ENCODE data around the gene MNX1. TPM values are rescaled to one million over a fixed set of nuclear protein-coding genes. Genes with fewer than 3 reads are reported as not detected.

The MNX1 gene
- total RNA-seq, 1 donor from 2014 or later, result 0.09 TPM

GRCh38 chr7:157024716-157025115 lies 14.3 kb upstream of the MNX1 start:
- intact Hi-C loops (cut with micrococcal nuclease), result no loop called here
- Mint-ChIP-seq H3K4me1 (ENCODE audit: low read depth) (no peaks in the 10 kb centered on the region), H3K4me3 (ENCODE audit: low read depth) (no peak overlapping the region), H3K36me3 (ENCODE audit: low read depth) (no peaks in the 10 kb centered on the region), H3K27me3 (ENCODE audit: low read depth) (peaks cover 69% of the 10 kb centered on the region), H3K9me3 (no peaks in the 10 kb centered on the region), H3K27ac (no peak overlapping the region)
- no peak for DNase-seq (ENCODE audit: low spot score)

- peaks cover 75% of the 10 kb centered on the region for H3K27me3 Mint-ChIP-seq (ENCODE audit: low read depth)
- no peak for DNase-seq (ENCODE audit: low spot score)
- peaks cover 2% of the 10 kb centered on the region for H3K4me1 Mint-ChIP-seq (ENCODE audit: low read depth)
- intact Hi-C loops (cut with micrococcal nuclease), result no loop called here
- H3K36me3 Mint-ChIP-seq (ENCODE audit: low read depth), result no peaks in the 10 kb centered on the region
- H3K4me3 Mint-ChIP-seq (ENCODE audit: low read depth), result no peak overlapping the region
- H3K9me3 Mint-ChIP-seq, result no peaks in the 10 kb centered on the region
- no peak overlapping the region for H3K27ac Mint-ChIP-seq
Observed at GRCh38 chr7:157023589-157023905, 13.1 kb upstream of the MNX1 start.

GRCh38 chr7:157022681-157023588 lies 12.5 kb upstream of the MNX1 start:
- Mint-ChIP-seq H3K9me3 (no peaks in the 10 kb centered on the region), H3K4me3 (ENCODE audit: low read depth) (no peak overlapping the region), H3K4me1 (ENCODE audit: low read depth) (peaks cover 2% of the 10 kb centered on the region), H3K27me3 (ENCODE audit: low read depth) (peaks cover 75% of the 10 kb centered on the region), H3K36me3 (ENCODE audit: low read depth) (no peaks in the 10 kb centered on the region), H3K27ac (no peak overlapping the region)
- intact Hi-C loops (cut with micrococcal nuclease), result no loop called here
- DNase-seq (ENCODE audit: low spot score), result no peak

- H3K4me3 Mint-ChIP-seq (ENCODE audit: low read depth), result no peak overlapping the region
Observed at GRCh38 chr7:157021871-157022680, 11.6 kb upstream of the MNX1 start.

GRCh38 chr7:157021071-157021870 lies 10.8 kb upstream of the MNX1 start:
- H3K27me3 Mint-ChIP-seq (ENCODE audit: low read depth), result peaks cover 76% of the 10 kb centered on the region
- H3K4me1 Mint-ChIP-seq (ENCODE audit: low read depth), result peaks cover 8% of the 10 kb centered on the region
- no peak overlapping the region for H3K4me3 Mint-ChIP-seq (ENCODE audit: low read depth)
- no peaks in the 10 kb centered on the region for H3K36me3 Mint-ChIP-seq (ENCODE audit: low read depth)
- H3K9me3 Mint-ChIP-seq, result no peaks in the 10 kb centered on the region
- no peak for DNase-seq (ENCODE audit: low spot score)
- no peak overlapping the region for H3K27ac Mint-ChIP-seq
- intact Hi-C loops (cut with micrococcal nuclease), result loop anchor here (2.0 kb wide), 1 partner anchor 16 kb away; no protein-coding TSS in a partner anchor

More at GRCh38 chr7:157021871-157022680, 11.6 kb upstream of the MNX1 start:
- Mint-ChIP-seq H3K27me3 (ENCODE audit: low read depth) (peaks cover 76% of the 10 kb centered on the region), H3K27ac (no peak overlapping the region), H3K4me1 (ENCODE audit: low read depth) (peaks cover 2% of the 10 kb centered on the region), H3K36me3 (ENCODE audit: low read depth) (no peaks in the 10 kb centered on the region), H3K9me3 (no peaks in the 10 kb centered on the region)
- intact Hi-C loops (cut with micrococcal nuclease), result loop anchor here (2.0 kb wide), 1 partner anchor 17 kb away; no protein-coding TSS in a partner anchor
- no peak for DNase-seq (ENCODE audit: low spot score)

GRCh38 chr7:157020514-157021070 lies 10.1 kb upstream of the MNX1 start:
- no peak for DNase-seq (ENCODE audit: low spot score)
- H3K27me3 Mint-ChIP-seq (ENCODE audit: low read depth), result peaks cover 77% of the 10 kb centered on the region
- H3K36me3 Mint-ChIP-seq (ENCODE audit: low read depth), result no peaks in the 10 kb centered on the region
- H3K27ac Mint-ChIP-seq, result no peak overlapping the region
- H3K4me1 Mint-ChIP-seq (ENCODE audit: low read depth), result peaks cover 12% of the 10 kb centered on the region
- no peak overlapping the region for H3K4me3 Mint-ChIP-seq (ENCODE audit: low read depth)
- intact Hi-C loops (cut with micrococcal nuclease), result loop anchor here (2.0 kb wide), 1 partner anchor 16 kb away; no protein-coding TSS in a partner anchor
- no peaks in the 10 kb centered on the region for H3K9me3 Mint-ChIP-seq

- H3K9me3 Mint-ChIP-seq, result no peaks in the 10 kb centered on the region
- peaks cover 12% of the 10 kb centered on the region for H3K4me1 Mint-ChIP-seq (ENCODE audit: low read depth)
- no peak overlapping the region for H3K27ac Mint-ChIP-seq
- peaks cover 76% of the 10 kb centered on the region for H3K27me3 Mint-ChIP-seq (ENCODE audit: low read depth)
- no peak overlapping the region for H3K4me3 Mint-ChIP-seq (ENCODE audit: low read depth)
- no peaks in the 10 kb centered on the region for H3K36me3 Mint-ChIP-seq (ENCODE audit: low read depth)
- intact Hi-C loops (cut with micrococcal nuclease), result loop anchor here (2.0 to 5.0 kb wide), 2 partner anchors 15 to 1563 kb away; partner anchors contain the start of gene EN2
- no peak for DNase-seq (ENCODE audit: low spot score)
Observed at GRCh38 chr7:157019718-157020451, 9.4 kb upstream of the MNX1 start.

GRCh38 chr7:157018997-157019608 lies 8.6 kb upstream of the MNX1 start:
- H3K27ac Mint-ChIP-seq, result peak overlapping the region; percentile 67
- H3K36me3 Mint-ChIP-seq (ENCODE audit: low read depth), result no peaks in the 10 kb centered on the region
- peaks cover 12% of the 10 kb centered on the region for H3K4me1 Mint-ChIP-seq (ENCODE audit: low read depth)
- H3K9me3 Mint-ChIP-seq, result no peaks in the 10 kb centered on the region
- intact Hi-C loops (cut with micrococcal nuclease), result loop anchor here (5.0 kb wide), 1 partner anchor 1562 kb away; the partner anchor contains the start of gene EN2
- H3K4me3 Mint-ChIP-seq (ENCODE audit: low read depth), result peak overlapping the region; percentile 37
- no peak for DNase-seq (ENCODE audit: low spot score)
- peaks cover 76% of the 10 kb centered on the region for H3K27me3 Mint-ChIP-seq (ENCODE audit: low read depth)

GRCh38 chr7:157018328-157018996 lies 8.0 kb upstream of the MNX1 start:
- Mint-ChIP-seq H3K9me3 (no peaks in the 10 kb centered on the region), H3K36me3 (ENCODE audit: low read depth) (no peaks in the 10 kb centered on the region), H3K27ac (no peak overlapping the region), H3K4me3 (ENCODE audit: low read depth) (peak overlapping the region; percentile 17), H3K4me1 (ENCODE audit: low read depth) (peaks cover 12% of the 10 kb centered on the region), H3K27me3 (ENCODE audit: low read depth) (peaks cover 78% of the 10 kb centered on the region)
- intact Hi-C loops (cut with micrococcal nuclease), result loop anchor here (5.0 kb wide), 1 partner anchor 1561 kb away; the partner anchor contains the start of gene EN2
- DNase-seq (ENCODE audit: low spot score), result no peak

GRCh38 chr7:157017603-157018327 lies 7.3 kb upstream of the MNX1 start:
- Mint-ChIP-seq H3K36me3 (ENCODE audit: low read depth) (no peaks in the 10 kb centered on the region), H3K27ac (no peak overlapping the region), H3K27me3 (ENCODE audit: low read depth) (peaks cover 78% of the 10 kb centered on the region), H3K9me3 (no peaks in the 10 kb centered on the region), H3K4me1 (ENCODE audit: low read depth) (peaks cover 12% of the 10 kb centered on the region), H3K4me3 (ENCODE audit: low read depth) (no peak overlapping the region)
- no peak for DNase-seq (ENCODE audit: low spot score)
- intact Hi-C loops (cut with micrococcal nuclease), result loop anchor here (5.0 kb wide), 1 partner anchor 1560 kb away; the partner anchor contains the start of gene EN2

Data from activated T-helper 2 cell treated with anti-CD3 and anti-CD28 coated beads, Interferon-gamma antibody, Interleukin-2, Interleukin-4, amounts not matched to agents 10 μg/mL and 5 μg/mL and 100 μg/mL, durations not matched to agents 14 hours and 24 hours and 36 hours (primary cell).